ENCODE measurements around the gene FADS2.

The FADS2 gene

GRCh38 chr11:61826930-61827570, 1.1 kb upstream of the FADS2 start:
- no peak for DNase-seq (ENCODE audit: low read depth)

- no peak for DNase-seq (ENCODE audit: low read depth)
Measured at GRCh38 chr11:61828379-61828628, 204 bp downstream of the FADS2 start.

GRCh38 chr11:61828629-61829407, 718 bp downstream of the FADS2 start:
- no peak for DNase-seq (ENCODE audit: low read depth)

GRCh38 chr11:61829806-61830205, 1.7 kb downstream of the FADS2 start:
- no peak for DNase-seq (ENCODE audit: low read depth)

- no peak for DNase-seq (ENCODE audit: low read depth)
Measured at GRCh38 chr11:61830237-61831105, 2.4 kb downstream of the FADS2 start.

GRCh38 chr11:61832207-61832606, 4.1 kb downstream of the FADS2 start:
- DNase-seq (ENCODE audit: low read depth): no peak

GRCh38 chr11:61832754-61833153, 4.7 kb downstream of the FADS2 start:
- no peak for DNase-seq (ENCODE audit: low read depth)

GRCh38 chr11:61833471-61833870, 5.4 kb downstream of the FADS2 start:
- DNase-seq (ENCODE audit: low read depth): no peak

GRCh38 chr11:61833926-61834277, 5.8 kb downstream of the FADS2 start:
- DNase-seq (ENCODE audit: low read depth): no peak

GRCh38 chr11:61834278-61835048, 6.4 kb downstream of the FADS2 start:
- DNase-seq (ENCODE audit: low read depth): no peak

- DNase-seq (ENCODE audit: low read depth): no peak
Measured at GRCh38 chr11:61836193-61836592, 8.1 kb downstream of the FADS2 start.

- DNase-seq (ENCODE audit: low read depth): no peak
Measured at GRCh38 chr11:61837411-61838005, 9.4 kb downstream of the FADS2 start.

- no peak for DNase-seq (ENCODE audit: low read depth)
Measured at GRCh38 chr11:61838501-61838900, 10.4 kb downstream of the FADS2 start.

- DNase-seq (ENCODE audit: low read depth): no peak
Measured at GRCh38 chr11:61838921-61839320, 10.8 kb downstream of the FADS2 start.

- no peak for DNase-seq (ENCODE audit: low read depth)
Measured at GRCh38 chr11:61839742-61840141, 11.6 kb downstream of the FADS2 start.

GRCh38 chr11:61840371-61840770, 12.3 kb downstream of the FADS2 start:
- no peak for DNase-seq (ENCODE audit: low read depth)

- DNase-seq (ENCODE audit: low read depth): no peak
Measured at GRCh38 chr11:61841636-61842527, 13.8 kb downstream of the FADS2 start.

- DNase-seq (ENCODE audit: low read depth): no peak
Measured at GRCh38 chr11:61842528-61842820, 14.4 kb downstream of the FADS2 start.

GRCh38 chr11:61844909-61845565, 16.9 kb downstream of the FADS2 start:
- no peak for DNase-seq (ENCODE audit: low read depth)

- DNase-seq (ENCODE audit: low read depth): no peak
Measured at GRCh38 chr11:61846362-61847020, 18.4 kb downstream of the FADS2 start.
